CD4-positive, alpha-beta T cell treated with Interferon alpha-2 for 1 hour (primary cell): ENCODE measurements around the gene CACNG4.

Experiments
- DNase-seq, 2 donors: peaks; one replicate each; pipeline ENCODE4 v3.0.0-alpha.2; 2020 to 2022

CACNG4 gene

DNA sequence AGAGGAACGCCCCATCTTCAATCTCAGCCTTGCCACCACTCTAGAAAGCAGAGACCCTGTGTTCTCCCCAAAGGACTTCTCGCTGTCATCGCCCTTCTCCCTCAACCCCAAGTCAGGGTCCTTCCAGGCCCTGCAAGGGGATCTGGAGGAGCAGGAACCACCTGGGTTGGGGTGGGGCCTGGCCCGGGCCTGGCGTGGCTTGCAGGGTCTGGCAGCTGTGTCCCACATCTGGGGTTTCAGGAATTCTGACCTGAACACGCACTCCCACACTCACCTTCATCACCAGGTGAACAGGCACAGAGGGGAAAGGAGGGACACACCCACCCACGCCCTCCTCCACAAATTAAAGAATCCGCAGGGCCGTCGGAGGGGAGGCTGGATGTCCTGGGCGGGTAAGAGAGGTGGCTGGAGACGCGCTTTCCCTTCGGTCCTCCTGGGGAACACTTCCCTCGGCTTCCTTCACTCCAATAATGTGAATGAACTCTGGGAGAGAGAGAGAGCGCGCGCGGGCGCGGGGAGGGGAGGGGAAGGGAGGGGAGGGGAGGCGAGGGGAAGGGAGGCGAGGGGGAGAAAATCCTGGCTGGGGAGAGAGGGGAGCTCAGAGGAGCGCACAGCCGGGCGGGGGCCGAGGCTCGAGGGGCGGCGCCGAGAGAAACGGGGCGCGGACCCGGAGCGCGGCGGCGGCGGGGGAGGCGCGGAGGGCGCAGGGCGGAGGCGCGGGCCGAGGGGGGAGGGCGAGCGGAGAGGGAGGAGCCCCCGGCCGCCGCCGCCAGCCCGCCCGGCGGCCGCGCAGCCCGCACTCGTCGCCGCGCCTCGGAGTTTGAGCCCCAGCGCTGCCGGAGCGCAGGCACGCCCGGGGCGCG is at the start of gene CACNG4:
TSS of gene CACNG4 (plus strand) at position 799 of the 863 bp plus-strand sequence. CDS start 205 bp downstream, outside the sequence.
- no peak for DNase-seq

DNA sequence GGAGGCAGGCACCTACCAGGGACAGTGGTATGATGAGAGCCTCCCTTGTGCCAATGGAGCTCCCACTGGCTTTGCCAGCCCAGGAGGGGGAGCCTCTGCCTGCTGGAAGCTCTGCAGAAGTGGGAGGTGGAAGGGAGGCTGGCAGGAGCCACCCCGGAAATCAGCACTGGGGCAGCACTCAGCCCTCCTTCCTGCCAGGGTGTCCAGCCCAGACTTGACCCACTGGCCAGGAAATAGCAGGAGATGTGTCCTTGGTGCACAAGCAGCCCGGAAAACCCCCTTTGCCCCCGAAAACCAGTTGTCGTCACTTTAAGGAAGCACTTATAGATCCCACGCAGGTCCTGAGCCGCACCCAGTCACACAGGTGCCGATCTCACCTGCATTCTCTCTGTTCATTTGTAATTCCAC is 49.3 kb upstream of the CACNG4 start:
- no peak for DNase-seq

DNA sequence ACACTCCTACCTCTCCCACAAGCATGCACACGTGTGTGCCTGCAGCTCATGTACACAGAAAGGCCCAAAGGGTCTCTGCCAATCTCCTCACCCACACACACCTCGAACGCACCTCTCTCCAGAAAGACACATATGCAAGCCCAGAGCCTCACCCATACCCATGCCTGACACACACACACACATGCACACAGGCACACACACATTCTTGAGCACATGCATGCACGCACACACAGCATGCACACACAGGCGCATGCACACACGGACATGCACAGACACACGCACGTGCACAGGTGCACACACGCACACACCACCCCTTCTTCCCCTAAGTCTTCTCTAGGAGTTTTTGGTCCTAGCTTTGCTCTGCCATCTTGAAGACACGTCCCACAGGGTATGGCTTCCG is 48.7 kb upstream of the CACNG4 start:
- no peak for DNase-seq

DNA sequence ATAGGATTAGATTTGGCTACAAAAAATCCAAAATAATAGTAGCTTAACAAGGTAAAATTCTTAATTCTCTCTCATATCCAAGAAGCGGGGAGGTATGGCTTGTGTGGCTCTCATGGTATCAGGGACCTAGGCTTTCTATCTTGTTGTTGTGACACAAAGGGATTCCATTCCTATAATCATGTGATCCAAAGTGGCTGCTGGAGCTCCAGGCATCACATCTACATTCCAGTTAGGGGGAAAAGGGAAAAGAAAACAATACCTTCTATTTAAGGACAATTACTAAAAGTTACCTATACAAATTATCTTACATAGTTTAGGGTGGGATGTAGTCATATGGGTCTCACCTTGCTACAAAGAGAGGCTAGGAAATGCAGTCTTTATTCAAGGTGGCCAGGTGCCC is 47.6 kb upstream of the CACNG4 start:
- DNase-seq, result no peak

DNA sequence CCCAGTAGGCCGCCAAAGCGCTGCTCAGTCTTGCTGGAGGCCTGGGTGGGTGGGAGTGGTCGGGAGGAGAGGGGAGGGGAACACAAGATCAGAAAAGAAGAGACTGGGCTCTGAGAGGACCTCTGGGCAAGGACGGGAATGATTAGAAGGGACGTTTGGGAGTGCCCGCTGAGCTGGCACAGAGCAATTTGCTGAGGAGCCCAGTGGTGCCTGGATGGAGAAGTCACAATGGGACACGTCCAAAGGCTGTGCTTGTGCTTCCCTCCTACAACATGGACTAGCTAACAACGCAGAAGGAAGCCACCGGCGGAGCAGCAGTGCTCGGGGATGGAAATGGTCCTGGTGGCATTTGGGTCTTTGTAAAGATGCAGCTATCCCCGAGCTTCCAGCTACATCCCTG is 45.6 kb upstream of the CACNG4 start:
- no peak for DNase-seq

DNA sequence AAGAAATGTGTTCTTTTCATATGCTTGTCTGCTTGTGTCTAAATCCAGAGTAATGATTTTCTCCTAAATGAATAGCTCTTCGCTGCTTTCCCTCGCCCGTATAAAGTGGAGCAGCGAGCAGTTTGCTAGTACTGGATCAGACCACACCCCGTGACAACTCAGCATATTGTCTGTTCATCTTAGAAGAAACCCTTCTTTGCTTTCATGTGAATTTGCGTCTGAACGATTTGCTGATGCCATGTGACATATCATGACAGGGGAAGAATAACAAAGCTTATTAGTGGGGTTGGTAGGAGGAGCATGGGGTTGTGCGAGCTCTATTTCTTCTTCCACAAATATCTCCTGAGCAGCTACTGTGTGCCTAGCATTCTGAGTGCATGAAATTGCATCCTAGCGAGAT is 44.1 kb upstream of the CACNG4 start:
- no peak for DNase-seq

DNA sequence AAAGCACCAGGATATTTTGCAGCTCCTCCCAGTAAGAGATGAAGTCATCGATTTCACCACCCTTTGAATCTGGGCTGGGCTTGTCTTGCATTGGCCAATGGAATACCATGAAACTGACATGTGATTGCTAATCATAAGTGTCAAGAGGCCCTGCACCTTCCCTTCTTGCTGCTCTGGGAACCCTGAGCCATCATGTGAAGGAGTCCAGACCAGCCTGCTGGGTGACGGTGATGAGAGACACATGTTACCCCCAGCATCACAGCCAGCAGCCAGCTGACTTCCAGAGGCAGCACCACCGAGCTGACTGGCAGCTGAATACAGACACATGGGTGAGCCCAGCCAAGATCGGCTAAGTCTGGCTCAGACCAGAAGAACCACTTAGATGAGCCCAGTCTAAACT is 43.6 kb upstream of the CACNG4 start:
- DNase-seq, result no peak

DNA sequence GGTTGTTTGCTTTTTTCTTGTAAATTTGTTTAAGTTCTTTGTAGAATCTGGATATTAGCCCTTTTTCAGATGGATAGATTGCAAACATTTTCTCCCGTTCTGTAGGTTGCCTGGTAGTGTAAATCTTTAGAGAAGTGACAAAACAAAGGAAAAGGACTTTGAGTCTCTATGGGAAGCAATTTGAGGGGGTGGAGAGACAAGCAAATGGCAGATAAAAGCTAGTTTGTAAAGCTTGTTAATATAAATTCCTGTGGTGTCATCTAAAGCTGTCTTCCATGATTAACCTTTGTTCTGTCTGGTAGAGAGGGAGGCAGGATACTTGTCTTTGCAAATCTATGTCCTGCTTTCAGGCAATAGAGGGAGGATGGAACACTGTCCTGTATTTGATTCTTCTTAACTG is 40.6 kb upstream of the CACNG4 start:
- DNase-seq, result no peak

DNA sequence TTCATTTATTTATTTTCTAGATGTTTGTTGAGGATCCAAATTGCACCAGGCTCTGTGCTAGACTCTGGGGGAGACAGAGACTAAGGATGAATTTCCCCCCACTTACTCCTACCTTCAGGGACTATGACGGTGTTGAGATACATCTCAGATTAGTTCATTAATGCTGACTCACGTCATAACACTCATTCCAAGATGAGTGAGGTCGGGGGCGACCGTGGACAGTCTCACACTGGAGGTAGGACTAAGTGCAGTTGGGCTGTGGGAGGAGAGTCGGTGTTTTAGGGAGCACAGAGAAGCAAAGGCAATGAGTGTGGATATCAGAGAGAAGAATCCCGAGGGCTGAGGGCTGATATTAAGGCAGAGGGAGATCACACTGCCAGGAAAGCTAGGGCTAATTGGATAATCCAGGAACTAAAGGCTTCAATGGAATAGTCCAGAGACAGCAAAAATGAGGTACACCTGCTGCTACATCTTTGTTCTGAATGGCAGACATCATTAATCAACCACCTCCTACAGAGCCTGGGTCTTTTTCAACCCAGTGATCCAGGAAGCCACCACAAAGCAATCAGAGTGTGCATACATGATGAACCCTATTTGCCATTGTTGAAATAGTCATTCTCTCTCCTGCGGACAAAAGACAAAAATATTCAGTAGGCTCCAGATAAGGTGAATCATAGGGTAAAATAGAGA is 38.6 kb upstream of the CACNG4 start:
- no peak for DNase-seq

DNA sequence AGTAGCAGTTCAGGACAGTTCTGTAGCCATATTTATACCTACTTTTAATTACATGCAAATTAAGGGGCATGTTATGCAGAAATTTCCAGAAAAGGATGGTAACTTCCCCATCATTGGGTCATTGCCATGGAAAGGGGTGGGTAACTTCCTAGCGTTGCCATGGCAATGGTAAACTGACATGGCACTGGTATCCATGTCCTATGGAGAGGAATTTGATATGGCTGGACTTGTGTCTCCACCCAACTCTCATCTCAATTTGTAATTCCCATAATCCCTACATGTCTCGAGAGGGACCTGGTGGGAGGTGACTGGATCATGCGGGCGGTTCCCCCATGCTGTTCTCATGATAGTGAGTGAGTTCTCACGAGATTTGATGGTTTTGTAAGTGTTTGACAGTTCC is 35.6 kb upstream of the CACNG4 start:
- no peak for DNase-seq

DNA sequence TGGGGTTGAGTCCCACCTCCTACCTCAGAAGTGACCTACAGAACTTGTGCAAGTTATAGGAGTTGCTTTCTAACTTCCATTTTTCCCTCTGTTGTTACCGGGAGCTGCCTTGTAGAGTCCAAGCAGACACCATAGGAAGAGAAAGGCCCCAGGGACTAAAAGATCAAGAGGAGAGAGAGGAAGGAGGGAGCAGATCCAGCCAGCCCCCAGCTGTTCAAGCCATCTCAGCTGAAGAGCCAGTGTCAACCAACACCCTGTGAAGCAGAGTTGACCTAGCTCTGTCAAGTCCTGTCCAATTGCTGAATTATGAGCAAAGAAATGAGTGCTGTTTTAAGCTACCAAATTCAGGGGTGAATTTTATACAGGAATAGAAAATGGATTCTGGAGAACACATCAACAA is 34.9 kb upstream of the CACNG4 start:
- DNase-seq, result no peak

DNA sequence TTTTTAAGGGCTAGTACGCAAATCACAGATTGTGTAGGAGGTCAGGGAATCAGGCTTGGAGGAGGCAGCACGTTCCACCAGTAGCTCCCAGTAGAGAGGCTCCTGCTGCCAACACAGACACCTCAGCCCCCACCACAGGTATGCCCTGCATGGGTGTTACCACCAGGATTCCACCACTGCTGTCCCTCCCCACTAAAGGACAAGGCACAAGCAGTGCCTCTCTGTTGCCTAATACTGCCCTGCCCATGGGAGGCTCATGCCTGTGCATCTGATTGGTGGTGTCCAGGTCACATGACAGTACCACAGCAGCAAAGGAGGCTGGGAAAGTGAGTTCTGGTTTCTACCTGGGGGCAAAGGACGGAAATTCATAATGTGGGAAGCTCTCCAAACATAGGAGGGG is 33.6 kb upstream of the CACNG4 start:
- DNase-seq, result no peak

DNA sequence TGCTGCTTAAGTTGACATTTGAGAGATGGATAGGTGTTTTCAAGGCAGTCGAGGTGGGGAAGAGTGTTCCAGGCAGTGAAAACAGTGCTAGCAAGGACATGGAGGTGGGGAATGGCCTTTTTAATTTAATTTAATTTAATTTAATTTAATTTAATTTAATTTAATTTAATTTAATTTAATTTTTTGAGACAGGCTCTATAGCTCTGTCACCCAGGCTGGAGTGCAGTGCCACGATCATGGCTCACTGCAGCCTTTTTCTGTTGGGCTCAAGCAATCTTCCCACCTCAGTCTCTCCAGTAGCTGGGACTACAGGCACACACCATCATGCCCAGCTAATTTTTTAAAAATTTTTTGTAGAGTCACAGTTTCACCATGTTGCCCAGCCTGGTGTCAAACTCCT is 32.2 kb upstream of the CACNG4 start:
- DNase-seq, result no peak

DNA sequence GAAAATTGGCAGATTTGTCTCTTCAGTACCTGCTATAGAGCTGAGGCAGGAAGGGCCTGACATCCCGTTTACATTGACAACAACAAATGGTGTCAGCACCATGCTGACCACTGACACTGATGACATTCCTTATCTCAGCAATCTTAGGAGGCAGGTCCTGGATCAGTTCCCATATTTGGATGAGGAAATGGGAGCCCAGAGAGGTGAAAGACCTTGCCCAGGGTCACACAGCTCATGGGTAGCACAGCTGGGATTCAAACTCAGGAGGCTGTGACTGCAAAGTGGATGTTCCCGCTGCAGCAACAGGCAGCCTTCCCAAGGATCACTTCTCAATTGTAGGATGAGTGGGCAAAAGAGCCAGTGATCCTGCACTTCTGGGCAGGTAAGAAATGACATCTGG is 30.5 kb upstream of the CACNG4 start:
- DNase-seq, result no peak

DNA sequence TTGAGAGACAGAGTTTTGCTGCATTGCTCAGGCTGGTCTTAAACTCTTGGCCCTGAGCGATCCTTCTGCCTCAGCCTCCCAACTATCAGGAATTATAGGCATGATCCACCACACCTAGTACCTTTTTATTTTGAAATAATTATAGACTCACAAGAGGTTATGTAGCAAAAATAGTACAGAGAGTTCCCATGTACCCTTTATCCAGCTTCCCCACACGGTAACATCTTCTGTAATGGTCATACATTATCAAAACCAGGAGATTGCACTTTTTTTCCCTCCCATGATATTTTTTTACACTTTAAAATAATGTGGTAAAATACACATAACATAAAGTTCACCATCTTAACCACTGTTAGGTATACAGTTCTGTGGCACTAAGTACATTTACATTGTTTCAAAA is 28.8 kb upstream of the CACNG4 start:
- DNase-seq, result no peak

DNA sequence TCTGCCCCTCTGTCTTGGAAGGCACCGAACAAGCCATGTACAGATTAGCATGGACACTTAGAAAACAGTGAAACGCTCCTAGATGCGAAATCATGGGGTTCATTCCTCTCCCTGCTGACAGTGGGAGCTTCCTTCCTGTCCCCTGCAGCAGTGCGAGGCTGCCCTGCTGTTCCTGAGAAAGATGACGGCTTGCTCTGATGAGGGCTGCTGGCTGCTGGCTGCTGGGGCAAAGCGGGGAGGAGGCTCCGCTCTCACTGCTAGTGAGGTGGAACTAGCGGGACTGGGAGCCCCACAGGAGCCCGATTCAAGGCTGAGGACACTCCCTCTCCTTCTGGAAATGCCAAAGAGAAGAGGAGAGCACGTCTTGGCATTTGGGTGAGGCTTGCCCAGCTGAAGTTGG is 25.9 kb upstream of the CACNG4 start:
- DNase-seq, result no peak

DNA sequence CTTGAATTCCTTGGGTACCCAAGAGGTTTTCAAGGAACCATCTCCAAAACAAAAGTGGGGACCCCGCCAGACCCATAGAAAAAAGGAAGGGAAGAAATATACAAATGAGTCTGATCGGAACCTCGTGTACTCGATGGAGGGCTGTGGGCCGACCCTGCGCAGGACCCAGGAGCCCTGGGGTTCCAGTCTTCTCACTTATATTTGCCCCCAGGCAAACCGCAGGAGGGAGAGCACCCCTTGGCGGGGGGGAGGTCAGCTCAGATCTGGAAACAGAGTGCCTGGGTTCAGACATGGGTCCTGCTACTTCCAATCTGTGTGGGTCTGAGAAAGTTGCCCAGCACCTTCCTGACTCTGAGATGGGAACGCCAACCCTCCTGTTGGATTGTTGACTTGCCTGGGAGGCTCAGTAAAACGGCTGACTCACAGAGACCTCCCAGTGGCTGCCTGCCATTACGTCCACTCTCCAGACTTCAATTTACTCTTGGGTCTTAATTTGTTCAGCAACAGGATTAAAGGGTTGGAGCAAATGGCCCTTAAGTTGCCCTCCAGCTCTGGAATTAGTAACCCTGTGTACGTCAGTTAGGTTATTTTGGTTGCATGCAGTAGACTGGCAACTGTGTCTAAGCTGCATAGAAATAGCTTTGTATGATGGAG is 24.9 kb upstream of the CACNG4 start:
- DNase-seq, result no peak

DNA sequence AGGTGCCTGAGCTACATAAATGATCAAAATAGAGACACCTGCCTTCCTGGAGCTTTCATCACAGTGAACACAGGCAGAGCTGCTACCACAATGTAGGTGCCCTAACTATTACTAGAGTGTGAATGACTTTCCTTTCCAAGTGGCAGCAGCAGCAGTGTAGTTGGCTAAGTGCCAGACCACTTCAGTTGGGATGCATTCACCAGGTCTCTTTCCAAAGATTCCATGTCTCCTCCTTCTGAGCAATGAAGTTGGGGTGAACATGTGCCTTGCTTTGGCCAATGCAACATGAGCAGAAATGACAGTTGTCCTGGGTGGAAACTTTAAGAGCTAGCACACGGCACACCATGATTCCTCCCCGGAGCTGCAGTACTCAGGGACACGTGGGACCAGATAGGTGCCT is 23.3 kb upstream of the CACNG4 start:
- DNase-seq, result no peak

DNA sequence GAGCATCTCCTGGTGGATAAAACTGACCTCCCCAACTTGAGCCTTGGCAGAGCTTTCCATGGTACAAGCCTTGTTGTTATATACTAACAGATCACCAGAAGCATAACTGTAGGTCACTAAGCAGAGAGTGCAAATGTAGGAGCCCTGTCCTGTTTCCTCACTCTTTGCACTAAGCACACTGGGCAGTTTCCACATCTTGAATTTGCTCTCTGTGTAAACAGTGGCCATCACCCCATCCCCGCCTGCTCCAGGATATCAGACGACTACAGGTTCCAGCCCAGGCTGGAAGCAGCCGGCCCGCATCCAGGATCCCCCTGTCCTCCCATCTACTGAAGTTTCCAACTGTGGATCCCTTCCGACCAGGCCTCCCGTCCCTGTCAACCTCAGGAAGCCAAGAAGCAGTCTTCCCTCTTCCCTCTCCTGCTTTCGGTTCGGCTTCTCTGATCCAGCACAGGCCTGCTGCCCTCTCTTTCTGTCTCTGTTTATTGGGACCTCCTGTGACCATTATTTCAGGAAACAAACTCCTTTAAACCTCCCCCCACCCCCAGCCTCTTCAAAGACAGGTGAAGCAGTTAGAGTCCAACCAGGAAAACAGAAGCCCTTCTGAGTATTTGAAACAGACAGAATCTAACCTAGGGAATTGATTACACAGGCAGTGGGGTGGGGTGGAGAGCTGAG is 22.6 kb upstream of the CACNG4 start:
- DNase-seq, result no peak

DNA sequence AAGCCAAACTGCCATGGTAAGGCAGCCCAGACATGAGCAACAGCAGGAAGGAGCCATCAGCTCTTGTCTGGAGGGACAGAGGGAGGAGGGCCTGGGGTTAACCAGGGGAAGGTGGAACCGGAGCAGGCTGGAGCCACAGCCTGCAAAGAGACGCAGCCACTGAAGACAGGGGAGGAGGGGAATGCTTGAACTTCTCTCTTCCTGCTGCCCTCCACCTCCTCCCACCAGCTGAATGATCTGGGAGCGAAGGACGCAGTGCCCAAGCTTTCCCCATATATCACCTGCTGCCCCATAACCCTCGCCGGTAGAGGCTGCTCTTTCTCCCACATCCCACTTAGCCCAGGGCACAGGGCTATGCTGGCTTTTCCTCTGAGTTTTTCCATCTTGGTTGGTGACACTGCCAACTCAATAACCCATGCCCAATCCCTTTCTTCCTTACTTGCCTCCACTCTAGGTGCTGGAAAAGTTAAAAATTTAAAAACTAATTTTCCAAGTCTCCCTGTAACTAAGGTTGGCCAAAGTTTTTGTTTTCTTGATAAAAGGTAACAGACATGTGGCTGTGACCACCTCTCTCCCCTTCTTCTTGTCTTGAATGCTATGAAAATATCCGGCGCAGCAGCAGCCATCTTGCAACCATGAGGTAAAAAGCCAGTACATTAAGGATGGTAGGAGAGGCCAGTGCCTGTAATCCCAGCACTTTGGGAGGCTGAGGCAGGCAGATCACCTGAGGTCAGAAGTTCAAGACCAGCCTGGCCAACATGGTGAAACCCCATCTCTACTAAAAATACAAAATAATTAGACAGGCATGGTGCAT is 21.8 kb upstream of the CACNG4 start:
- DNase-seq, result no peak

DNA sequence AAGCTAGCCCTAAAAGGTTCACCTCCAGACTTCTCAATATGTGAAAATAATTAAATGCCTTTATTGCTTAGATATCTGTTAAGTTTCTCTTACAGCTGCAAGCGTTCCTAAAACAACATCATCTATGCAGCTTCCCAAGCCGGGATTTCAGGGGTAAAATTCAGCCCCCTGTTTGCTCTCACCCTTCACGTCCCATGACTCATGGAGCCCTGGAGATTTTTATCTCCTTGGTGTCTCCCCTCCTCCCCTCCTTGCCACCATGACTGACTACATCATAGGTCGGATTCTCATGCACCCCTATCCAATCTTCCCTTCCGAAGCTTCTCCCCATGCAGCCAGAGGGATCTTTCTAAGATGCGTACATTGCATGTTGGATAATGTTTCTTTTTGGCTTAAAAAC is 21.0 kb upstream of the CACNG4 start:
- no peak for DNase-seq

DNA sequence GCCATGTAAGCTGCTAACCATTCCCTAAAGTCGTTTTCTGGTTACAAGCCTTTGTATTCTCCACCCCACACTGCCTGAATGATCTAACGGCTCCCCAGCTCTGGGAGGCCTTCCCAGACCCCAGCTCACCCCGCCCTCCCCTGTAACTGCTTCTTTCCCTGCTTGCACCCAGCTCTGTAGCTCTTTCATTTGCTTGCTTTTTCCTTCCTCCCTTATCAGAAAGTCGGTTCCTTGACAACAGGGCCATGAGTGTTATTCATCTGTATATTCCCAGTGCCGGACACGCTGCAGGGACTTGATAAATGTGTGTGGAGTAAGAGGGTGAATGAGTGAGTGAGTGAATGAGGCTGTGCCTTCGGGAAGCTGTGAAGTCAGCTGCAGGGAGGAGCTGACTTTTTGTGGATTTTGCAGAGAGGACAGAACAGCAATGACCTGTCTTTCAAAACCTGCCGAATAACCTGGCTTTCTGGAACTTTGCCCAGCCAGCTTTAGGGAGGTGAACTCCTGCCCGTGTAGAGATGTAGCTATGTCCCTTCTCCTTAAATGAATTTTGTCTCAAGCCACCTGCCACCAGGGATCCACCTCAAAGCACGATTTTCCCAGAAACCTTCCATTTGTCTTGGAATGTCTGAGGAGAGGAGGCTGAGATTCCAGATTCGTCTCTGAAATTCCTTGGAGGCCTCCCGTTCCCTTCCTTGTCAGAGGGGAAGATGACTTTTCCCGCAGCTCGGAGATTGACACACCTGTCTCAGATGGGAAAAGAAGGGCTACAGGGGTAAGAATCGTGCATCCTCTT is 20.0 kb upstream of the CACNG4 start:
- DNase-seq, result no peak
